ENCODE measurements around the gene ZFHX3. TPM values are rescaled to one million over a fixed set of nuclear protein-coding genes. Genes with fewer than 3 reads are reported as not detected.

The ZFHX3 gene
- total and polyA plus RNA-seq, 3 donors from 2014 or later = 3.3 to 19.9 (median 15.7) TPM

- Histone ChIP-seq H3K36me3 (ENCODE audit: low read depth, missing control alignments) (no peaks in the 10 kb centered on the region), H3K4me1 (no peaks in the 10 kb centered on the region), H3K27me3 (no peaks in the 10 kb centered on the region), H3K27ac (no peak overlapping the region), H3K9me3 (no peaks in the 10 kb centered on the region), H3K4me3 (no peak overlapping the region)
- intact Hi-C loops (cut with DNase I; ENCODE audit: low total_unique reads) = no loop called here
- TF ChIP-seq POLR2A (IDR thresholded peaks at IDR 0.05) (no peak), CTCF (IDR thresholded peaks at IDR 0.05) (peak in 1 of 3 experiments; percentile 38)
- no peak for DNase-seq
- 85 to 91% methylated on average over 20 of the region's 20 CpGs for WGBS, 2 donors
Observed at GRCh38 chr16:72961115-72961832, 86.7 kb downstream of the ZFHX3 start.

DNA sequence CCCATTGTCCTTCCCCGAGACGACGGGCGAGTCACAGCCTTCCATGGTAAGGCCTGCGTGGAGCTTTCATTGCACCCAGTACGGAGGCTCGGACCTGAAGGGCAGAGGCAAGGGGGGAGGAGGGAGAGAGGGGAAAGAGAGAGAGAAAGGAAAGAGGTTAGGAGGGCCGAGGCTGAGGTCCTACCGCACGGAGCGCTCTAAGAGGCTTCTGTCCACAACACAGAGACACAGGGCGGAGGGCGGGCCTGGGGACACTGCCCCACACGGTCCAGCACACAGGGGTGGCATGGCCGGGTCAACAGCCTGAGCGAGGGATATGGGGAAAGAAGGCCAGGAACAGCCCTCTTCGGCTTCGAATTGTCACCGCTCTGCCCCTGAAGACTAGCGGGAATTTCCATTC is 87.8 kb downstream of the ZFHX3 start:
- 91 to 96% methylated on average over 12 to 20 of the region's 20 CpGs for WGBS, 2 donors

DNA sequence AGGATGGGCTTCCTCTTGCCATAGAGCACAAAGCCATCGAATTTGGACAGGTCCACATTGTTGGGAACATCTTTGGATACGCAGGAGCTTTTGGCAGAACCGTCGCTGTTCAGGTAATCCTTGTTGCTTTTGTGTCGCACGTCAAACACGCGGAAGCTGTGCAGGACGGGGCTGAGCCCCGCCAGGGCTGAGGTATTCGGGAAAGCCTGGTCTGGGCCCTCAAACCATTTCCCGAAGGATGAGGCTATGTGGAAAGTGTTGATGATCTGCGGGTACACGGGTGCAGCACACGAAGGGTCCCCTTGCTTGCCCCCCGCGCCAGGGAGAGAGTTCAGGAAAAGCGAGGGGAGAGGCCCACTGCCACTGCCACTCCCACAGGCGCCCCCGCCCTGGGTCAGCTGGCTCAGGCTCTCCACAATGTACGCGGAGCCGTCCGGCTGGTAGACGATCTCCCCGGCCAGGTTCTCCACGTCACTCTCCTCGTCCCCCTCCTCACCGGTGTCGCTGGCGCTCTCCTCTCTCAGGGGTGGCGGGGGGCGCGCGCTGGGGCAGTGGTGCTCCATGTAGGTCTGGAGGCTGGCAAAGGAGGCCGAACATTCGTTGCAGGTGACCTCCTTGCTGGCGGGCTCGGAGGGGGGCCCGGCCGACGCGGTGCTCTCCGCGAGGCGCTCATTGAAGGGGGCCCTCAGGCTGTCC is 88.5 kb downstream of the ZFHX3 start:
- Histone ChIP-seq H3K36me3 (ENCODE audit: low read depth, missing control alignments) (no peaks in the 10 kb centered on the region), H3K4me1 (no peaks in the 10 kb centered on the region), H3K27ac (no peak overlapping the region), H3K4me3 (no peak overlapping the region), H3K27me3 (no peaks in the 10 kb centered on the region), H3K9me3 (no peaks in the 10 kb centered on the region)
- no peak for TF ChIP-seq POLR2A (IDR thresholded peaks at IDR 0.05)
- TF ChIP-seq CTCF (IDR thresholded peaks at IDR 0.05) = no peak
- intact Hi-C loops (cut with DNase I; ENCODE audit: low total_unique reads) = no loop called here
- DNase-seq = no peak
- 92 to 98% methylated on average over 41 to 46 of the region's 46 CpGs for WGBS, 2 donors

More for the DNA sequence above, 87.8 kb downstream of the ZFHX3 start:
- TF ChIP-seq CTCF (IDR thresholded peaks at IDR 0.05) (no peak), POLR2A (IDR thresholded peaks at IDR 0.05) (no peak)
- no peak for DNase-seq
- intact Hi-C loops (cut with DNase I; ENCODE audit: low total_unique reads) = no loop called here
- Histone ChIP-seq H3K4me1 (no peaks in the 10 kb centered on the region), H3K4me3 (no peak overlapping the region), H3K27ac (no peak overlapping the region), H3K9me3 (no peaks in the 10 kb centered on the region), H3K36me3 (ENCODE audit: low read depth, missing control alignments) (no peaks in the 10 kb centered on the region), H3K27me3 (no peaks in the 10 kb centered on the region)

DNA sequence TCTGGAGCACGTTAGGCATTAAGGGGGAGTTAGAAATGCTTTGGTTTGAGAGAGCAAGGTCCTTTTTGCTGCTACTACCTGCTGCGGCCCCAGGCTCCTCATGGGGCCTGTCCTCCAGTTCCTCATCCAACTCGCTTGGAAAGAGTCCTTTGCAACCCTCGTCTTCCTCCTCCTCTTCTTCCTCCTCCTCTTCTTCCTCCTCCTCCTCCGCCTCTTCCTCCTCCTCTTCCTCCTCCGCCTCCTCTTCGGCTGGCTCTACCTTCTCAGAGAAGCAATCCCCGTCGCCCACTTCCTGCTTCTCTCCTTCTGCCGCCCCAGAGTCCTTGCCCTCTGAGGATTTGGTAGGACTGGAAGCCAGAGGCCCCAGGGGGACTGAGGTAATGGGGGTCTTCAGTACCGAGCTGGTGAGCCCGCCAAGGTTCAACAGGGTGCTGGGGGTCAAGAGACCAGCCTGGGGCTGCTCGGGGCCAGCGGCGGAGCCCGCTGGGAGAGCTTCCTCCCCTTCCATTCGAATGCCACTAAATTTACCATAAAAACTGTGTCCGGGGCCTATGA is 89.3 kb downstream of the ZFHX3 start:
- DNase-seq = no peak
- no peak overlapping the region for H3K4me3 ChIP-seq
- no peaks in the 10 kb centered on the region for H3K27me3 ChIP-seq
- no peak for TF ChIP-seq CTCF (IDR thresholded peaks at IDR 0.05)
- no peak for TF ChIP-seq POLR2A (IDR thresholded peaks at IDR 0.05)
- no peaks in the 10 kb centered on the region for H3K9me3 ChIP-seq
- H3K36me3 ChIP-seq (ENCODE audit: low read depth, missing control alignments) = no peaks in the 10 kb centered on the region
- 93 to 95% methylated on average over 18 of the region's 18 CpGs for WGBS, 2 donors
- H3K4me1 ChIP-seq = no peaks in the 10 kb centered on the region
- intact Hi-C loops (cut with DNase I; ENCODE audit: low total_unique reads) = no loop called here
- no peak overlapping the region for H3K27ac ChIP-seq

Data from testis (tissue), 3 donors.